ENCODE measurements around the gene ZRANB1.

- no peak for TF ChIP-seq YY1 (IDR thresholded peaks at IDR 0.05; ENCODE audit: insufficient read depth, insufficient read length)
- no peak for TF ChIP-seq ZNF274 (IDR thresholded peaks at IDR 0.05; ENCODE audit: low read depth, low read length)
These were observed 70.2 kb downstream of the ZRANB1 start for GRCh38 chr10:125011926-125012705.

Data from NT2/D1 (cell line).